HepG2 (cell line): Measurements from ENCODE around the gene ASPM. TPM values are rescaled to one million over a fixed set of nuclear protein-coding genes. Genes with fewer than 3 reads are reported as not detected.

ENCODE experiments used
- ATAC-seq: fragments of 200-7000 bp; cut with Tn5 transposase; 3 replicates; pipeline ENCODE4 v1.9.1; 2020; ENCODE audit warnings: mild to moderate bottlenecking, moderate library complexity
- BruUV-seq: library from RNA; stranded (reverse); fragments of 400-500 nt; replicated peaks from 2 replicates; lab custom pipeline; 2021; lab: Mats Ljungman, UMichigan
- CTCF ChIA-PET: fragments of 300-600 bp; formaldehyde crosslinking; extraction: SDS; loops from one replicate; lab custom pipeline; 2021; ENCODE audit warnings: low total read pairs, inconsistent platforms, low intra/inter-chr PET ratio; lab: Yijun Ruan, JAX
- POLR2A ChIA-PET: fragments of 350-600 bp; sonication (Branson Sonifier 250); formaldehyde crosslinking; loops from one replicate; lab custom pipeline; 2020; ENCODE audit warnings: antibody characterized with exemption, inconsistent platforms; lab: Yijun Ruan, JAX
- DNase-seq: peaks from one replicate; pipeline ENCODE4 v3.0.0-alpha.2; 2015; ENCODE audit warnings: low spot score
- FAIRE-seq: peaks from 3 replicates; lab custom pipeline; 2011; peaks lifted over from hg19 to GRCh38; lab: Jason Lieb, UNC
- H2AFZ ChIP-seq: one replicate; pipeline ENCODE4 v1.6.1; 2011; ENCODE audit warnings: low read length, inconsistent platforms
- H3K27ac ChIP-seq: fragments of 300-600 bp; 3 replicates; pipeline ENCODE4 v1.8.0; 2011; ENCODE audit warnings: mixed run types, mild to moderate bottlenecking, mixed read lengths, low read length, inconsistent platforms; ENCODE audit not compliant: insufficient read depth; ENCODE audit errors: extremely low read length
- H3K27me3 ChIP-seq, 2 experiments: fragments of 200-600 bp in 1 of 2; 2 replicates in 1 of 2; 3 replicates in 1 of 2; pipeline versions ENCODE4 v1.6.0 to v1.8.0; 2011; ENCODE audit warnings: low read length in 2 of 2, mild to moderate bottlenecking in 2 of 2, moderate library complexity in 2 of 2, inconsistent platforms in 1 of 2; ENCODE audit not compliant: insufficient read depth in 2 of 2, control insufficient read depth in 1 of 2
- H3K36me3 ChIP-seq, 2 experiments: fragments of 200-600 bp in 1 of 2; replicated peaks in 1 of 2; 2 replicates in 1 of 2; 3 replicates in 1 of 2; pipeline versions ENCODE4 v1.5.1 to v1.8.0; 2011; ENCODE audit warnings: low read length in 2 of 2, inconsistent platforms in 1 of 2; ENCODE audit not compliant: insufficient read depth in 2 of 2, control insufficient read depth in 1 of 2
- H3K4me1 ChIP-seq: 2 replicates; pipeline ENCODE4 v1.5.1; 2012; ENCODE audit warnings: low read length, inconsistent platforms; ENCODE audit not compliant: insufficient read depth
- H3K4me2 ChIP-seq: 2 replicates; pipeline ENCODE4 v1.6.0; 2011; ENCODE audit warnings: low read depth, low read length, inconsistent platforms
- H3K4me3 ChIP-seq, 3 experiments: fragments of 200-600 bp in 1 of 3; sonication (generic), shearing (Covaris generic) in 1 of 3; replicated peaks in 1 of 3; 2 replicates each; pipeline ENCODE4 v1.5.1; 2011 to 2016; ENCODE audit warnings: low read length in 3 of 3, inconsistent platforms in 2 of 3, low read depth in 2 of 3, mild to moderate bottlenecking in 2 of 3, control low read depth in 1 of 3, mixed read lengths in 1 of 3; ENCODE audit not compliant: insufficient read depth in 1 of 3
- H3K79me2 ChIP-seq: one replicate; pipeline ENCODE4 v1.6.1; 2011; ENCODE audit warnings: low read length, inconsistent platforms; ENCODE audit not compliant: insufficient read depth
- H3K9ac ChIP-seq: 2 replicates; pipeline ENCODE4 v1.6.0; 2011; ENCODE audit warnings: mild to moderate bottlenecking, low read depth, low read length, inconsistent platforms; ENCODE audit not compliant: insufficient read depth
- H3K9me3 ChIP-seq: 2 replicates; pipeline ENCODE4 v1.5.1; 2012; ENCODE audit warnings: mild to moderate bottlenecking, low read length
- H4K20me1 ChIP-seq: 2 replicates; pipeline ENCODE4 v1.6.0; 2011; ENCODE audit warnings: inconsistent platforms, mild to moderate bottlenecking, low read length, moderate library complexity; ENCODE audit not compliant: insufficient read depth
- CERS6 ChIP-seq: sonication (generic); formaldehyde crosslinking; IDR thresholded peaks from 2 replicates; pipeline ENCODE4 v1.5.0; 2020; ENCODE audit warnings: missing genetic modification reagents
- FOSL2 ChIP-seq: sonication (generic); formaldehyde crosslinking; IDR thresholded peaks from 2 replicates; pipeline ENCODE4 v1.4.0; 2020; ENCODE audit warnings: missing genetic modification reagents
- FUBP1 ChIP-seq: sonication (generic); formaldehyde crosslinking; IDR thresholded peaks from 2 replicates; pipeline ENCODE4 v1.5.1; 2020; ENCODE audit warnings: missing genetic modification reagents, mild to moderate bottlenecking, borderline replicate concordance
- MAFF ChIP-seq: IDR thresholded peaks from 2 replicates; pipeline ENCODE4 v1.6.1; 2011; ENCODE audit warnings: low read depth, low read length, improper control_type of control experiment
- MAFK ChIP-seq, 2 experiments: IDR thresholded peaks in 1 of 2; conservative IDR thresholded peaks in 1 of 2; 2 replicates each; pipeline ENCODE4 v1.6.1; 2011; ENCODE audit warnings: improper control_type of control experiment in 2 of 2, low read length in 2 of 2
- SATB2 ChIP-seq: sonication (generic); formaldehyde crosslinking; IDR thresholded peaks from 2 replicates; pipeline ENCODE4 v1.5.0; 2020; ENCODE audit warnings: missing genetic modification reagents
- SYNCRIP ChIP-seq: fragments of 200-400 bp; formaldehyde crosslinking; IDR thresholded peaks from 2 replicates; pipeline ENCODE4 v1.6.1; 2018; ENCODE audit warnings: mild to moderate bottlenecking, low read depth, low read length; ENCODE audit not compliant: insufficient read depth
- ZBTB8A ChIP-seq: sonication (generic); formaldehyde crosslinking; IDR thresholded peaks from 2 replicates; pipeline ENCODE4 v1.4.0; 2020; ENCODE audit warnings: mild to moderate bottlenecking, low read depth, missing genetic modification reagents, borderline replicate concordance
- ZNF331 ChIP-seq: sonication (generic); formaldehyde crosslinking; IDR thresholded peaks from 2 replicates; pipeline ENCODE4 v1.4.0; 2020; ENCODE audit warnings: missing genetic modification reagents
- ZNF468 ChIP-seq: sonication (generic); formaldehyde crosslinking; IDR thresholded peaks from 2 replicates; pipeline ENCODE4 v1.8.0; 2022; ENCODE audit warnings: mild to moderate bottlenecking, moderate library complexity, missing genetic modification reagents
- ZNF816 ChIP-seq: sonication (generic); formaldehyde crosslinking; IDR thresholded peaks from 2 replicates; pipeline ENCODE4 v1.8.0; 2022; ENCODE audit warnings: missing genetic modification reagents, mild to moderate bottlenecking, borderline replicate concordance
- ZSCAN22 ChIP-seq: sonication (generic); formaldehyde crosslinking; IDR thresholded peaks from 2 replicates; pipeline ENCODE4 v1.4.0; 2020; ENCODE audit warnings: mild to moderate bottlenecking, missing genetic modification reagents
- WGBS: methylation state at CpG from one replicate; pipeline ENCODE4 v1.1.6; 2017; ENCODE audit warnings: low lambda C conversion rate; 5-methylcytosine and 5-hydroxymethylcytosine counted together
- in situ Hi-C: cut with HindIII; loops from 2 replicates; pipeline ENCODE4 v1.10.0; 2017; ENCODE audit warnings: low pct_unique_long_range_greater_than_20kb; ENCODE audit not compliant: extremely low pct_ligation_motif_present
- intact Hi-C: fragments of 100-400 bp; cut with micrococcal nuclease; formaldehyde crosslinking; loops from one replicate; pipeline ENCODE4 v1.10.0; 2022; ENCODE audit not compliant: unreplicated experiment
- polyA plus RNA-seq, 8 experiments: library from polyadenylated mRNA; depleted of rRNA in 3 of 8; stranded (reverse) in 7 of 8; unstranded in 1 of 8; fragments of >200 nt; fragmentation: Illumina TruSeq in 4 of 8; extraction: Trizol in 4 of 8; gene quantifications; 2 replicates each; pipeline versions ENCODE4 v1.2.1 to v1.2.3, GENCODE V29; 2011 to 2016; ENCODE audit warnings: low read depth in 4 of 8, missing spikeins in 1 of 8, mixed read lengths in 1 of 8; ENCODE audit not compliant: insufficient read depth in 1 of 8
- total RNA-seq, 5 experiments: library from RNA; depleted of rRNA; stranded (reverse); fragments of >200 nt; fragmentation: Illumina TruSeq; extraction: Trizol; gene quantifications; 2 replicates each; pipeline ENCODE4 v1.2.3, GENCODE V29; 2016; ENCODE audit warnings: low read depth in 1 of 5
- TF ChIP-seq, protein P1 (sequence below): IDR thresholded peaks from 2 replicates; pipeline ENCODE4 v1.6.1; 2016; ENCODE audit warnings: low read depth, control low read depth

ASPM gene
- total and polyA plus RNA-seq, 2 of the 13 experiments (the other 11 are each of a cell fraction or from before 2014, with no cell fraction given) = 7.7 to 29.1 TPM

DNA sequence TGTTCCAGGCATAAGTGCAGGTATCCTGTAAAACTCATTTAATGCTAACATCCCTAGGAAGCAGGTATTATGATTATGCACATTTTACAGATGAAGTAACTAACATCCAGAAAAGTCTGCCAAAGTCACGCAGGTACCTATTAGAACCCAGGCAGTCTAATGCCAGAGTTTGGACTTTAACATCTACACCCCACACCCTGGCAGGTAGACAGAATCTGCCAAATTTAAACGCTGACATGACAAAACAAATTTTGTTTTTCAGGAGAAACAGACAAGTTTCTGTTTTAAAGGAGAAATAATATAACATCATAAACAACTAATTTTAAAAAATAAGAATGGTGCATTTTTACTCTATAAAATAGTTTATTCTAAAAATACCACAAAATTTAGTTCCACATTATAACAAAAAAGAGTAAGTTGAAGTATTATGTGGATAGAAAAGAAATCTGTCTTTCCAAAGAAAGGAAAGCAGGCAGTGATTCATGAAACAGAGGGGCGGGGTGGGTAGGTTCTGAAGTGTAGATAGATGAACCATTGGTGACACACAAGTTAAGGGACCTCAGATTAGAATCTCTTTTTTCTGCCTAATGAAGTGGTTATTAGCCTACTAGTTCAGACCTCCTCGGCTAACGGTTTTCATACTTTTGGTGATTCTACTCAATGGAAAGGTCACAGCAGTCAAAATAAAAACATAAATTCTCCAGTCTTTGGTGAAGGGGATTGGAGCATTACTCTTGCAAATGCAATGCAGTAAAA is 1.7 kb downstream of the ASPM start:
- Histone ChIP-seq H3K36me3 (no peaks in the 10 kb centered on the region; a peak in 1 of 5 replicates), H2AFZ (no peak overlapping the region), H3K9ac (peak overlapping the region; percentile 76; the same call in 1 of the 2 replicates), H4K20me1 (no peaks in the 10 kb centered on the region), H3K4me2 (peak overlapping the region; percentile 79), H3K79me2 (peaks cover 35% of the 10 kb centered on the region), H3K4me3 (peak overlapping the region; percentile 76 to 91 (median 84); a peak in 5 of 6 replicates), H3K27me3 (no peaks in the 10 kb centered on the region; a peak in 1 of 5 replicates), H3K4me1 (peaks cover 61% of the 10 kb centered on the region), H3K9me3 (no peaks in the 10 kb centered on the region)
- ChIA-PET POLR2A (no interaction called here), CTCF (no interaction called here)
- intact Hi-C loops (loop anchor here (5.0 kb wide), 1 partner anchor 152 kb away; no protein-coding TSS in a partner anchor), in situ Hi-C loops (no loop called here)
- DNase-seq = peak; percentile 18
- no peak for FAIRE-seq
- WGBS = 15% methylated on average over 5 of the region's 5 CpGs
- no TSS peak for BruUV-seq
- TF ChIP-seq ZSCAN22 (CRISPR knock-in tag) = no peak
- peak; percentile 96 for TF ChIP-seq MAFF
- TF ChIP-seq MAFK (conservative IDR thresholded peaks at IDR 0.05 in 1 of 2, IDR thresholded peaks at IDR 0.05 in 1 of 2; ENCODE audit: low read length in 2 of 2) = peak; percentile 95 to 97
- TF ChIP-seq, all 625 proteins: peak for 2
- ATAC-seq = no peak
- H3K27ac ChIP-seq = peak overlapping the region; percentile 30

DNA sequence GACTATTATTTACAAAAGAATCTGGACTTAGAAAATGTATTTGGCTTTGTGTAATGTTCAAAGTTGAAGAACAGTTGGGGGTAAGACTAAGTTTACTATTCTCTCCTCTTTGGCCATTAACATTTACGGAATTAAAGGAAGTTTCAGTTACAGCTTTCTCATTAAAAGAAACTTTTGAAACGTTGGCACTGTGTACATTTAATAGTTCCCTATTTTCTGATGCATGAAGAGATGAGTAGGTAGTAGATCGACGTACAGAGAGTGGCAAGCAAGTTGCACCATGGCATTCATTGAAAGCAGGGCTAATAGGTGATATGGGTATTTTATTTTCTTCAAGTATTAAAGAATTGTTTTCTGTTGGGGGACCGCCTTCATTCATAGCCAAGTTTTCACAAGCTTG is 3.2 kb downstream of the ASPM start:
- WGBS = 78% methylated on average over 5 of the region's 5 CpGs
- Histone ChIP-seq H3K4me2 (no peak overlapping the region), H4K20me1 (no peaks in the 10 kb centered on the region), H3K4me3 (no peak overlapping the region), H3K4me1 (peaks cover 53% of the 10 kb centered on the region), H3K36me3 (peaks cover 0 to 2% of the 10 kb centered on the region in 2 experiments; a peak in 2 of 5 replicates), H3K27me3 (no peaks in the 10 kb centered on the region; a peak in 1 of 5 replicates), H3K9ac (no peak overlapping the region), H3K9me3 (no peaks in the 10 kb centered on the region), H3K79me2 (peaks cover 35% of the 10 kb centered on the region), H2AFZ (no peak overlapping the region), H3K27ac (no peak overlapping the region)
- FAIRE-seq (no peak), DNase-seq (no peak), ATAC-seq (no peak)
- intact Hi-C loops (loop anchor here (5.0 kb wide), 1 partner anchor 151 kb away; no protein-coding TSS in a partner anchor), in situ Hi-C loops (no loop called here)
- CTCF ChIA-PET = no interaction called here
- no TSS peak for BruUV-seq
- POLR2A ChIA-PET = interaction anchor here (1.1 kb wide), 1 partner anchor 31 kb away, joined by 3 read pairs; no protein-coding TSS in a partner anchor
- no peak for TF ChIP-seq FUBP1 (CRISPR knock-in tag)
- TF ChIP-seq SATB2 (CRISPR knock-in tag) = no peak
- TF ChIP-seq ZNF331 (CRISPR knock-in tag) = no peak
- no peak for TF ChIP-seq ZBTB8A
- TF ChIP-seq SYNCRIP = no peak
- TF ChIP-seq CERS6 (CRISPR knock-in tag) = no peak
- TF ChIP-seq, protein P1, sequence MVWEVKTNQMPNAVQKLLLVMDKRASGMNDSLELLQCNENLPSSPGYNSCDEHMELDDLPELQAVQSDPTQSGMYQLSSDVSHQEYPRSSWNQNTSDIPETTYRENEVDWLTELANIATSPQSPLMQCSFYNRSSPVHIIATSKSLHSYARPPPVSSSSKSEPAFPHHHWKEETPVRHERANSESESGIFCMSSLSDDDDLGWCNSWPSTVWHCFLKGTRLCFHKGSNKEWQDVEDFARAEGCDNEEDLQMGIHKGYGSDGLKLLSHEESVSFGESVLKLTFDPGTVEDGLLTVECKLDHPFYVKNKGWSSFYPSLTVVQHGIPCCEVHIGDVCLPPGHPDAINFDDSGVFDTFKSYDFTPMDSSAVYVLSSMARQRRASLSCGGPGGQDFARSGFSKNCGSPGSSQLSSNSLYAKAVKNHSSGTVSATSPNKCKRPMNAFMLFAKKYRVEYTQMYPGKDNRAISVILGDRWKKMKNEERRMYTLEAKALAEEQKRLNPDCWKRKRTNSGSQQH (CRISPR knock-in tag) = no peak
- no peak for TF ChIP-seq FOSL2 (CRISPR knock-in tag)
- no peak for TF ChIP-seq ZNF816 (CRISPR knock-in tag)
- no peak for TF ChIP-seq ZNF468
